Ovary (tissue), 3 donors: Measurements from ENCODE around the gene B4GALT3.

Source experiments
- CTCF ChIP-seq, 3 donors: fragments of 450-650 bp in 2 of 3; fragments of 200-600 bp in 1 of 3; IDR thresholded peaks; one replicate each; pipeline versions ENCODE4 v1.5.1 to v1.8.0; 2016 to 2022; ENCODE audit warnings: antibody characterized with exemption in 3 of 3, mild to moderate bottlenecking in 1 of 3
- EP300 ChIP-seq: sonication (generic); formaldehyde crosslinking; IDR thresholded peaks from one replicate; pipeline ENCODE4 v1.6.1; 2017; ENCODE audit warnings: antibody characterized with exemption
- POLR2A ChIP-seq: fragments of 450-650 bp; IDR thresholded peaks from one replicate; pipeline ENCODE4 v1.6.1; 2017; ENCODE audit warnings: antibody characterized with exemption, mild to moderate bottlenecking, moderate library complexity
- donor health status: DM: no; HTN: no; CAD: no.

DNA sequence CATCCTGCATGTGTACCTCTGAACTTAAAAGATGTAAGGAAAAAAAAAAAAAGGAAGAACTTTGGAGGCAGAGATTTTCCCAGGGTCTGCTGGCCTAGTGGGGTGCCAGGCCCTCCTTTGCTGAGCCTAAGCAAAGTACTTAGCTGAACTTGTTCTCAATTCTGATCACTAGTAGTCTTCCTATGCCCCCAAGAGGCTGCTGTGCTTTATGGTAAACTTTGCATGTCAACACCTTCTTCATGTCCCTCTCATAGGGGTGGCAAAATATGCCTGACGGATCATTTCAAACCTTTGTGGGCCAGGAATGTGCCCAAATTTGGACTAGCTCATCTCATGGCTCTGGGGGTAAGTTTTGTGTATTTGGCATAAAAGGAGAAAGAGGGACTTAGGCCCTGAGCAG lies 19.4 kb downstream of the B4GALT3 start:
- TF ChIP-seq EP300 (no peak), CTCF (IDR thresholded peaks at IDR 0.05) (no peak), POLR2A (no peak)
